Suprapubic skin (tissue), 4 donors: ENCODE measurements around the gene PTPRN2. TPM values are rescaled to one million over a fixed set of nuclear protein-coding genes. Genes with fewer than 3 reads are reported as not detected.
"Not testable (repeated sequence)": the region's sequence is repeated elsewhere in the genome, so short reads cannot be mapped to it uniquely, and the experiment has no call there.

Experiments
- DNase-seq, 2 donors: peaks; one replicate each; pipeline ENCODE4 v3.0.0-alpha.2; 2019; ENCODE audit warnings: low spot score in 2 of 2
- H3K27ac ChIP-seq: fragments of 200-600 bp; sonication (generic); one replicate; pipeline ENCODE4 v1.5.1; 2019
- H3K27me3 ChIP-seq: fragments of 200-600 bp; sonication (generic); one replicate; pipeline ENCODE4 v1.5.1; 2019
- H3K36me3 ChIP-seq: fragments of 200-600 bp; sonication (generic); one replicate; pipeline ENCODE4 v1.5.1; 2019
- H3K4me1 ChIP-seq: fragments of 200-600 bp; sonication (generic); one replicate; pipeline ENCODE4 v1.5.1; 2019
- H3K4me3 ChIP-seq: fragments of 200-600 bp; sonication (generic); one replicate; pipeline ENCODE4 v1.5.1; 2019; ENCODE audit warnings: mild to moderate bottlenecking
- H3K9me3 ChIP-seq: fragments of 200-600 bp; sonication (generic); one replicate; pipeline ENCODE4 v1.5.1; 2019
- CTCF ChIP-seq, 2 donors: fragments of 200-600 bp in 1 of 2; fragments of 450-650 bp in 1 of 2; sonication (generic) in 1 of 2; IDR thresholded peaks; one replicate each; pipeline ENCODE4 v1.5.1; 2016 to 2019; ENCODE audit warnings: antibody characterized with exemption in 2 of 2, mild to moderate bottlenecking in 1 of 2, moderate library complexity in 1 of 2
- EP300 ChIP-seq: sonication (generic); formaldehyde crosslinking; IDR thresholded peaks from one replicate; pipeline ENCODE4 v1.6.1; 2017; ENCODE audit warnings: antibody characterized with exemption
- POLR2A ChIP-seq, 2 donors: fragments of 450-650 bp; IDR thresholded peaks; one replicate each; pipeline ENCODE4 v1.6.1; 2017; ENCODE audit warnings: antibody characterized with exemption in 2 of 2, mild to moderate bottlenecking in 2 of 2, moderate library complexity in 2 of 2
- POLR2AphosphoS5 ChIP-seq, 3 donors: sonication (generic); formaldehyde crosslinking; IDR thresholded peaks; one replicate each; pipeline ENCODE4 v1.6.1; 2017; ENCODE audit warnings: antibody characterized with exemption in 3 of 3
- WGBS: methylation state at CpG from one replicate; pipeline ENCODE4 v1.1.5; 2018; 5-methylcytosine and 5-hydroxymethylcytosine counted together
- total RNA-seq, 4 donors: library from RNA; depleted of rRNA; stranded (reverse); fragments of >200 nt; gene quantifications; one replicate each; pipeline ENCODE4 v1.1.0, GENCODE V29; 2016

Gene PTPRN2
- total RNA-seq, 4 donors from 2014 or later = 0.23 to 1.8 (median 1.3) TPM

GRCh38 chr7:158300427-158300826, 287.2 kb downstream of the PTPRN2 start:
- Histone ChIP-seq H3K4me1 (no peaks in the 10 kb centered on the region), H3K27ac (no peak overlapping the region), H3K27me3 (no peaks in the 10 kb centered on the region), H3K36me3 (no peaks in the 10 kb centered on the region), H3K4me3 (no peak overlapping the region), H3K9me3 (no peaks in the 10 kb centered on the region)
- 87% methylated on average over 16 of the region's 16 CpGs for WGBS
- no peak for DNase-seq
- TF ChIP-seq POLR2A (IDR thresholded peaks at IDR 0.05) (no peak), EP300 (no peak), POLR2AphosphoS5 (IDR thresholded peaks at IDR 0.05) (no peak), CTCF (IDR thresholded peaks at IDR 0.05) (no peak)

- H3K27ac ChIP-seq = no peak overlapping the region
These were observed 288.0 kb downstream of the PTPRN2 start for GRCh38 chr7:158299607-158300006.

DNA sequence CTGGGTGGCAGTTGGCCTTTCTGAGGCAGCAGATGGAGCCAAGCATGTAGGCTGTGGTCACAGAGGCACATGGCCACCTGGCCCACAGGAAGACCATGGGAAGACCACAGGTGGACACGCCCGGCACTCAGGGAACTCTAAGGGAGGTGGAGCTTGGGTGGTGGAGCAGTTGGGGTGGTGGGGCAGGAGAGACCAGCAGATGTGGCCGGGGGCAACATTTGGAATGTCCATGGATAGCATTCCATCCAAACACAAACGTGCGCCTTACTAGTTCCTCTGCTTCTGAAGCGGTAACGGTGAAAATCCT, 290.9 kb downstream of the PTPRN2 start:
- 85% methylated on average over 5 of the region's 7 CpGs for WGBS
- Histone ChIP-seq H3K9me3 (no peaks in the 10 kb centered on the region), H3K27me3 (no peaks in the 10 kb centered on the region), H3K36me3 (no peaks in the 10 kb centered on the region), H3K4me3 (no peak overlapping the region), H3K4me1 (no peaks in the 10 kb centered on the region), H3K27ac (no peak overlapping the region)
- DNase-seq = peak in 1 of 2 donors; percentile 65
- TF ChIP-seq POLR2A (IDR thresholded peaks at IDR 0.05) = no peak
- TF ChIP-seq EP300 = no peak
- no peak for TF ChIP-seq CTCF (IDR thresholded peaks at IDR 0.05)
- no peak for TF ChIP-seq POLR2AphosphoS5 (IDR thresholded peaks at IDR 0.05)

More at GRCh38 chr7:158299607-158300006, 288.0 kb downstream of the PTPRN2 start:
- no peaks in the 10 kb centered on the region for H3K27me3 ChIP-seq
- WGBS = 83% methylated on average over 3 of the region's 4 CpGs
- H3K4me3 ChIP-seq = no peak overlapping the region
- H3K4me1 ChIP-seq = no peaks in the 10 kb centered on the region
- no peaks in the 10 kb centered on the region for H3K9me3 ChIP-seq
- DNase-seq = no peak
- TF ChIP-seq POLR2AphosphoS5 (IDR thresholded peaks at IDR 0.05) (no peak), EP300 (no peak), POLR2A (IDR thresholded peaks at IDR 0.05) (no peak), CTCF (IDR thresholded peaks at IDR 0.05) (no peak)
- no peaks in the 10 kb centered on the region for H3K36me3 ChIP-seq

DNA sequence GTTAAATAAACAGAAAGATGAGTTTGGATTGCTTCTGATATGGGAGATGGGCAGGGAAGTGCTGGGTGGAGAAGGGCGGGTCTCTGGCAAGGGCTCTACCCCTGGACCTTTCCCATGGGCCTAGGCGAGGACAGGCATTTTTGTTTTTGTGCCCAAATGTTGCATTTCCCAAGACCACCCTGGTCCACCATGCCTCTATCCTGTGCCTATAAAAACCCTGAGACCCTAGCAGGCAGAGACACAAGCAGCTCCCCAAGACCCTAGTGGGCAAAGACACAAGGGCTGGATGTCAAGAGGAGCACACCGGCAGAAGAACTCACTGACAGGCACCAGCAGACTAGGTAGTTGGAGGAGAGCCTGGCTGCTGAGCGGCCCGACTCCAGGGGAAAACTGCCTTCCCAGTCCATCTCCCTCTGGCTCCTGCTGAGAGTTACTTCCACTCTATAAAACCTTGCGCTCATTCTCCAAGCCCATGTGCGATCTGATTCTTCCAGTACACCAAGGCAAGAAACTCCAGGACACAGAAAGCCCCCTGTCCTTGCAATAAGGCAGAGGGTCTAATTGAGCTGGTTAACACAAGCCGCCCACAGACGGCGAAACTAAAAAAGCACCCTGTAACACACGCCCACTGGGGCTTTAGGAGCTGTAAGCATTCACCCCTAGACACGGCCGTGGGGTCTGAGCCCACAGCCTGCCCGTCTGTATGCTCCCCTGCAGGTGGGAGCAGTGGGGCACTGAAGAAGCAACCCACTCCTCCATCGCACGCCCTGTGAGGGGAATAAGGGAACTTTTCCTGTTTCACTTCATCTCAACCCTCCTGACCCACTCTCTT, 291.4 kb downstream of the PTPRN2 start:
- H3K27me3 ChIP-seq = no peaks in the 10 kb centered on the region
- H3K36me3 ChIP-seq = no peaks in the 10 kb centered on the region
- no peak overlapping the region for H3K27ac ChIP-seq
- no peaks in the 10 kb centered on the region for H3K9me3 ChIP-seq
- 89% methylated on average over 16 of the region's 16 CpGs for WGBS
- no peak for TF ChIP-seq POLR2A (IDR thresholded peaks at IDR 0.05)
- TF ChIP-seq EP300 = no peak
- TF ChIP-seq CTCF (IDR thresholded peaks at IDR 0.05) = no peak
- no peak for TF ChIP-seq POLR2AphosphoS5 (IDR thresholded peaks at IDR 0.05)
- H3K4me1 ChIP-seq = no peaks in the 10 kb centered on the region
- no peak overlapping the region for H3K4me3 ChIP-seq
- no peak for DNase-seq

GRCh38 chr7:158294468-158295215, 293.0 kb downstream of the PTPRN2 start:
- DNase-seq, H3K4me1 ChIP-seq, H3K27ac ChIP-seq, H3K27me3 ChIP-seq, H3K36me3 ChIP-seq, H3K9me3 ChIP-seq, H3K4me3 ChIP-seq: not testable (repeated sequence)
- 92% methylated on average over 28 of the region's 29 CpGs for WGBS
